HG03354 (cell line): ENCODE data around the gene LAG3.

Experiments used
- ATAC-seq: cut with Tn5 transposase; IDR thresholded peaks from one replicate; pipeline ENCODE4 v1.9.1; 2021; ENCODE audit warnings: mild to moderate bottlenecking; ENCODE audit not compliant: unreplicated experiment, poor library complexity, severe bottlenecking

Gene LAG3

DNA sequence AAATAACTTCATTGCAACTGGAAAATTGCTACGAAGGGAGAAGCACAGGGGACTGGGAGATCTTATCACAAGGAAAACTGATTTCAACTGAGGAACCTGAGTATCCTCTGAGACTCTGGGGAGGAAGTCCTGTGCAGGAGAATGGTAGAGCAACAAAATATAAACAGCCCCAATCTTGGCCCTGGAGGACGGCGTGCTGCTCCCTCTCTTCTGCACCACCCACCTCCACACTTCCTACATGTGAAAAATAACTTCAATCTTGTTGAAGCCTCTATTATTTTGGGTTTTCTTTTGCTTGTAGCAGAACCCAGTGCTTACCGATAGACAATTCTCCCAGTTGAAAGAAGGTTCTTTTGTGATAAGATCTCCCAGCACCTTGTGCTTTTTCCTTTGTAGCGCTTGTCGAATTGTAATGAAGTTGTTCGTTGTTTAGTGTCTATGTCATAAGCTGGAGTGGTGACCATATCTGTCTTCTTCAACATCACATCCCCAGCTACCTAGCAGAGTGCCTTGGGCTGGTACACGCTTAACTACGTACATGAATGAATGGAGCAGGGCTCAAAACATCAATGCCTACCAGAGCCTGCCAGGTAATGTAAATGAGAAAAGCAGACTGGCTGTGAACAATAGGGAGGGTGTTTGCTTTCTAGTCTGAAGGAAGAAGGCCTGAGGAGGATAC, 14.2 kb downstream of the LAG3 start:
- no peak for ATAC-seq

- no peak for ATAC-seq
Measured at GRCh38 chr12:6787309-6787708, 15.0 kb downstream of the LAG3 start.

GRCh38 chr12:6788972-6789924, 16.9 kb downstream of the LAG3 start, which contains the start of gene CD4:
Gene CD4, plus strand, starts transcription at chr12:6789528. Its CDS starts 10,611 bp downstream, at chr12:6800139.
- no peak for ATAC-seq

DNA sequence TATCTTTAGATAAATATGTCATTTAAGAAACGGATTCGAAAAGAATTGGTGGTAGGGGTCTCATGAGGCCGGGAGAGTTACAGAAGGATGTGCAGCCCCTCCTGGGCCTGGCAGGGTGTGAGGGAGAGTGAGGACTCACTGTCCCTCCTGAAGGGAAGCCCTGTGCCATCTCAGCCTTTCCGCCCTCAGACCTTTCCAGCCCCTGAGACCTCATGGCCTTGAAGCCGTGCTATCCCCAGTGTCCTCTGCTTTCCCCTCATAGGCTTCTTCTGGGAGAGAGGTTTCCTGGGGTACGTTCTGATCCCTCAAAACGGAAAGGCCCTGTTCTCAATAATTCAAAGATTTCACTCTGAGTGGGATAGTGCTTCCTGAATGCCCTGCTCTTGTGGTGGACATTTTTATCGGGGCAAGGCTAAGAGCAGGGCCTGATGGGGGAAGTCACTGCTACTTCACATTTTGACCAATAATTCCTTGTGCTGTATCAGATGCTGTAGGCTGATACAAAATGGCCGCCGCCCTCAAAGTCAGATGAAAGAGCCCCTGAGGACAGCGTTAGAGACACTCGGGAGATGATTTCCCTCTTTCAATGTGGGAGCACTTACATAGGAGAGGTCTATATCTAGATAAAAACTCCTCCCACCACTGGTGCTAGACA, 18.3 kb downstream of the LAG3 start:
- no peak for ATAC-seq

GRCh38 chr12:6791931-6792520, 19.7 kb downstream of the LAG3 start:
- no peak for ATAC-seq

GRCh38 chr12:6792522-6793201, 20.3 kb downstream of the LAG3 start:
- no peak for ATAC-seq

DNA sequence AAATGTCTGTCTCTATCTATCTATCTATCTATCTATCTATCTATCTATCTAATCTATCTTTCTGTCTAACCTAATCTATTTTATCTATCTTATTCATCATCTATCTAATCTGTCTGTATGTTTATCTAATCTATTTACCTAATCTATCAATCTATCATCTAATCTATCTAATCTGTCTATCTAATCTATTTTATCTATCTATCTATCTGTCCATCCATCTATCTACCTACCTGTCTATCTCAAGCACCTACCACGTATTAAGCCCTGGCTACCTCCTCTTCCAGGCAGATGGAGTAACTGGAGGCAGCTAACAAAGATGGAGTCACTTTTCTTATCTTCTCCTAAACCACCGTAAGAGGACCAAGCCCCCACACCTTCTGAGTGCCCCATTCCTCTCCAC, 22.8 kb downstream of the LAG3 start:
- no peak for ATAC-seq

GRCh38 chr12:6796576-6796975, 24.3 kb downstream of the LAG3 start:
- ATAC-seq: no peak

DNA sequence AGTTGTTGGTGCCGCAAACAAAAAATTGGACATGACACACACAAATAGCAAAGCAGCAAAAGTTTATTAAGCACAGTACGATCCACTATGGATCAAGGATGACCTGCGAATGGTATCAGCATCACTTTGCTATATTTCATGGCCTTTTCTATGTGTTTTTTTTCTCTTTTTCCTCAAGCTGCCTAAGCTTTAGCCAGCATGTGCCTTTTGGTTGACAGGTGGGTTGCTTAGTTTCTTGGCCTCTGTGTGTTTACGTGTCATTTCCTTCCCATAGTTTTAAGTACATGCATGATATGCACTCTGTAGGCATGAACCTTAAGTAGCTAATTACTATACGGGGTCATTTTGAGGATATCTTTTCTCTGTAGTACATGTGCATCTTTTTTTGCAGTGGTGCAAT, 26.8 kb downstream of the LAG3 start:
- ATAC-seq: no peak

GRCh38 chr12:6807170-6807569, 34.9 kb downstream of the LAG3 start:
- ATAC-seq: no peak

GRCh38 chr12:6809056-6809455, 36.7 kb downstream of the LAG3 start:
- no peak for ATAC-seq

GRCh38 chr12:6810758-6811157, 38.4 kb downstream of the LAG3 start:
- ATAC-seq: no peak

GRCh38 chr12:6813363-6813762, 41.0 kb downstream of the LAG3 start:
- ATAC-seq: no peak

DNA sequence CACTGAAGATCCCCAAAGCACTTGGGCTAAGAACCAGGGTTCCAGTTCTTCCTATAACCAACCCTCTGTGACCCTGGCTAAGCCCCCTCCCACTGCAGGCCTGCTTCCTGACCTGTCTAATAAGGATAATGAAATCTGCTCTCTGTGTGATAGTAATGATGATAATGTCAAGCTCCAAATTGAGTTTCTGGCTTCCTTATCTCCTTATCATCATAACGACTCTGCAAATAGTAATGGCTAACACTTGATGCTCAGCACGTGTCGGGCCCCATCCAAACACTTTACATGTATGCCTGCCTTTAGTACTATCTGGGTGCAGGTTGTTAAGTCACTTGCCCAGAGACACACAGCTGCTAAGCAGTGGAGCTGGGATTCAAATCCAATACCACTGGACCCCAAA, 44.3 kb downstream of the LAG3 start:
- ATAC-seq: no peak

DNA sequence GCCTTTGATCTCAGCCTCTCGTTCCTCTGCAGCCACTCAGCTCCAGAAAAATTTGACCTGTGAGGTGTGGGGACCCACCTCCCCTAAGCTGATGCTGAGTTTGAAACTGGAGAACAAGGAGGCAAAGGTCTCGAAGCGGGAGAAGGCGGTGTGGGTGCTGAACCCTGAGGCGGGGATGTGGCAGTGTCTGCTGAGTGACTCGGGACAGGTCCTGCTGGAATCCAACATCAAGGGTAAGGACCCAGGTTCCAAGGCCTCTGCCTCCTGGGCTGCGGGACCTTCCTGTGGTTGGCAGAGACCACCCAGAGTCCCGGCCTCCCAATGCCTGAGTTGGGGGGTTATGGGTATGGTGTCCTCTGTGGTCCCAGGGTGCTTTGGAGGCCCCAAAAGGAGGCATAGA, 44.8 kb downstream of the LAG3 start:
- no peak for ATAC-seq

- no peak for ATAC-seq
Measured at GRCh38 chr12:6817662-6818157, 45.4 kb downstream of the LAG3 start.

GRCh38 chr12:6818222-6818621, 45.9 kb downstream of the LAG3 start:
- ATAC-seq: no peak

GRCh38 chr12:6818645-6819044, 46.3 kb downstream of the LAG3 start:
- ATAC-seq: no peak
